PC-3 (cell line): Measurements from ENCODE around the gene DAPL1. TPM values are rescaled to one million over a fixed set of nuclear protein-coding genes. Genes with fewer than 3 reads are reported as not detected.

Source experiments
- ATAC-seq: fragments of 200-7000 bp; cut with Tn5 transposase; 2 replicates; pipeline ENCODE4 v1.9.1; 2020; ENCODE audit warnings: mild to moderate bottlenecking, moderate library complexity
- BruUV-seq: library from RNA; stranded (reverse); fragments of 400-500 nt; replicated peaks from 2 replicates; lab custom pipeline; 2021; lab: Mats Ljungman, UMichigan
- CTCF ChIA-PET: fragments of 300-600 bp; sonication (Branson Sonifier 250); formaldehyde crosslinking; loops from one replicate; lab custom pipeline; 2022; ENCODE audit warnings: antibody characterized with exemption; lab: Charles Lee
- POLR2A ChIA-PET: fragments of 300-600 bp; sonication (Branson Sonifier 250); formaldehyde crosslinking; loops from one replicate; lab custom pipeline; 2022; ENCODE audit warnings: antibody characterized with exemption; ENCODE audit not compliant: unreplicated experiment; lab: Charles Lee
- DNase-seq: peaks from one replicate; pipeline ENCODE4 v3.0.0-alpha.2; 2015
- H2AFZ ChIP-seq: fragments of 300-600 bp; sonication (generic); 2 replicates; pipeline ENCODE4 v1.6.0; 2016; ENCODE audit warnings: antibody characterized with exemption, low read length
- H3F3A ChIP-seq: fragments of 300-600 bp; sonication (generic); one replicate; pipeline ENCODE4 v1.6.0; 2017; ENCODE audit warnings: antibody characterized with exemption, low read length, control low read depth, mild to moderate bottlenecking; ENCODE audit not compliant: unreplicated experiment
- H3K27ac ChIP-seq: fragments of 300-600 bp; sonication (generic); 2 replicates; pipeline ENCODE4 v1.5.1; 2016; ENCODE audit warnings: mild to moderate bottlenecking, low read length
- H3K27me3 ChIP-seq: fragments of 300-600 bp; sonication (generic); 2 replicates; pipeline ENCODE4 v1.6.1; 2016; ENCODE audit warnings: low read length, mixed read lengths
- H3K36me3 ChIP-seq: fragments of 300-600 bp; sonication (generic); 2 replicates; pipeline ENCODE4 v1.6.1; 2016; ENCODE audit warnings: low read depth, mixed run types, low read length, mixed read lengths
- H3K4me1 ChIP-seq: fragments of 300-600 bp; sonication (generic); 2 replicates; pipeline ENCODE4 v1.5.1; 2016; ENCODE audit warnings: low read length; ENCODE audit not compliant: insufficient read depth
- H3K4me2 ChIP-seq: fragments of 300-600 bp; sonication (generic); 2 replicates; pipeline ENCODE4 v1.6.0; 2016; ENCODE audit warnings: low read length
- H3K4me3 ChIP-seq: fragments of 300-600 bp; sonication (generic); 2 replicates; pipeline ENCODE4 v1.5.1; 2016; ENCODE audit warnings: mild to moderate bottlenecking, low read length, mixed read lengths
- H3K79me2 ChIP-seq: fragments of 300-600 bp; sonication (generic); 2 replicates; pipeline ENCODE4 v1.6.1; 2017; ENCODE audit warnings: low read length, mixed read lengths
- H3K9ac ChIP-seq: fragments of 300-600 bp; sonication (generic); 2 replicates; pipeline ENCODE4 v1.6.0; 2016; ENCODE audit warnings: mild to moderate bottlenecking, low read length
- H3K9me2 ChIP-seq: fragments of 300-600 bp; sonication (generic); replicated peaks from 2 replicates; pipeline ENCODE4 v1.6.1; 2016; ENCODE audit warnings: mixed run types, low read length, mixed read lengths
- H3K9me3 ChIP-seq: fragments of 300-600 bp; sonication (generic); 2 replicates; pipeline ENCODE4 v1.6.1; 2016; ENCODE audit warnings: low read length, mixed read lengths
- H4K20me1 ChIP-seq: fragments of 300-600 bp; sonication (generic); 2 replicates; pipeline ENCODE4 v1.6.1; 2016; ENCODE audit warnings: low read length, mixed read lengths
- EZH2 ChIP-seq: fragments of 300-600 bp; sonication (generic); IDR thresholded peaks from one replicate; pipeline ENCODE4 v1.6.1; 2017; ENCODE audit warnings: antibody characterized with exemption, mild to moderate bottlenecking, low read length; ENCODE audit not compliant: unreplicated experiment
- EZH2phosphoT487 ChIP-seq: fragments of 300-600 bp; sonication (generic); IDR thresholded peaks from 2 replicates; pipeline ENCODE4 v1.6.1; 2018; ENCODE audit warnings: mild to moderate bottlenecking, antibody characterized with exemption, low read length, borderline replicate concordance
- intact Hi-C: fragments of 100-400 bp; cut with micrococcal nuclease; formaldehyde crosslinking; loops from 2 replicates; pipeline ENCODE4 v1.9.0; 2023
- total RNA-seq: library from RNA; depleted of rRNA; stranded (reverse); fragments of >200 nt; gene quantifications from 2 replicates; pipeline ENCODE4 v1.2.3, GENCODE V29; 2014
- TF ChIP-seq, protein P1 (sequence below): fragments of 300-600 bp; sonication (generic); conservative IDR thresholded peaks from 2 replicates; pipeline ENCODE4 v1.5.1; 2017; ENCODE audit warnings: antibody characterized with exemption, low read depth, mild to moderate bottlenecking, low read length

Gene DAPL1
- total RNA-seq, 1 experiment from 2014 or later = not detected

DNA sequence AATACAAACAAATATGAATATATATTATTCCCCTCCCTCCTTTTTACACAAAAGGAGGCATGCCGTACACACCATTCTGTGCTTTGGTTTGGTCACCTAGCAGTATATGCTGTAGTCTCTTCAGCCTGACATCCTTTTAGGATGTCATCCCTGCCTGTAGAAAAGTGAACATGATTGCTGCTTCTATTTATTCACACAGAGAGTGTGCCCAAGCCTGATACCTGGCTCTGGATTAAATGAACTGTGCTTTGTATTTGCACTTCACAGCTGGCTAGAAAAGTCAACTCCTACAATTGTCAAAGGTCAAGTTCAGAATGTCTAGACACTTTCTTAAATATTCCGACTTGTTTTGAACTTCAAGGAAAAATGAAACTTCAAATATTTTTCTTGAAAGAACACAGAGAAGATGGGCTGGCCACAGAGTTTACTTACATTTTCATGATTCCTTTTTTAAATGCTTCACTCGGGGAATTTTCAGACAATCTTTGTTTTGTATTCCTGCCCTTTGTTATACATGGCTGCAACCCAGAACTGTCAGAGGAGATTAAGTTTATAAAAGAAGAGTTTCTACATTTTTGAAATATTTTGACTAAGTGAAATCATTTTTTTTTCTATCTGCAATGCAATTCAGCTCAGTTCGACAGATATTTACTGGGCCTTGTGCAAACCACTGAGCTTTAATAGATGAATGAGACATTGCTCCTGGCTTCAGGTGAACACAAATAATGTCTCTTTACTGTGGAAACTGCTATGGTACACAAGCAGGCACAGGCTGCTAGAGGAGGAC is 33.5 kb downstream of the DAPL1 start:
- no peaks in the 10 kb centered on the region for H3K9me3 ChIP-seq
- H3K4me1 ChIP-seq = no peaks in the 10 kb centered on the region
- H3K27ac ChIP-seq = no peak overlapping the region
- no peaks in the 10 kb centered on the region for H3K36me3 ChIP-seq
- no peaks in the 10 kb centered on the region for H3K79me2 ChIP-seq
- H4K20me1 ChIP-seq = no peaks in the 10 kb centered on the region
- BruUV-seq = no TSS peak
- no peak for DNase-seq
- H3K9ac ChIP-seq = no peak overlapping the region
- CTCF ChIA-PET = no interaction called here
- intact Hi-C loops = no loop called here
- POLR2A ChIA-PET = no interaction called here
- no peaks in the 10 kb centered on the region for H3K9me2 ChIP-seq
- H3F3A ChIP-seq = no peaks in the 10 kb centered on the region
- no peak overlapping the region for H3K4me3 ChIP-seq
- H3K4me2 ChIP-seq = no peak overlapping the region
- H3K27me3 ChIP-seq = no peaks in the 10 kb centered on the region
- TF ChIP-seq, protein P1, sequence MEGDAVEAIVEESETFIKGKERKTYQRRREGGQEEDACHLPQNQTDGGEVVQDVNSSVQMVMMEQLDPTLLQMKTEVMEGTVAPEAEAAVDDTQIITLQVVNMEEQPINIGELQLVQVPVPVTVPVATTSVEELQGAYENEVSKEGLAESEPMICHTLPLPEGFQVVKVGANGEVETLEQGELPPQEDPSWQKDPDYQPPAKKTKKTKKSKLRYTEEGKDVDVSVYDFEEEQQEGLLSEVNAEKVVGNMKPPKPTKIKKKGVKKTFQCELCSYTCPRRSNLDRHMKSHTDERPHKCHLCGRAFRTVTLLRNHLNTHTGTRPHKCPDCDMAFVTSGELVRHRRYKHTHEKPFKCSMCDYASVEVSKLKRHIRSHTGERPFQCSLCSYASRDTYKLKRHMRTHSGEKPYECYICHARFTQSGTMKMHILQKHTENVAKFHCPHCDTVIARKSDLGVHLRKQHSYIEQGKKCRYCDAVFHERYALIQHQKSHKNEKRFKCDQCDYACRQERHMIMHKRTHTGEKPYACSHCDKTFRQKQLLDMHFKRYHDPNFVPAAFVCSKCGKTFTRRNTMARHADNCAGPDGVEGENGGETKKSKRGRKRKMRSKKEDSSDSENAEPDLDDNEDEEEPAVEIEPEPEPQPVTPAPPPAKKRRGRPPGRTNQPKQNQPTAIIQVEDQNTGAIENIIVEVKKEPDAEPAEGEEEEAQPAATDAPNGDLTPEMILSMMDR = no peak
- TF ChIP-seq EZH2 (no peak), EZH2phosphoT487 (no peak)
- H2AFZ ChIP-seq = no peak overlapping the region
- no peak; the same call in 1 of the 2 replicates for ATAC-seq

DNA sequence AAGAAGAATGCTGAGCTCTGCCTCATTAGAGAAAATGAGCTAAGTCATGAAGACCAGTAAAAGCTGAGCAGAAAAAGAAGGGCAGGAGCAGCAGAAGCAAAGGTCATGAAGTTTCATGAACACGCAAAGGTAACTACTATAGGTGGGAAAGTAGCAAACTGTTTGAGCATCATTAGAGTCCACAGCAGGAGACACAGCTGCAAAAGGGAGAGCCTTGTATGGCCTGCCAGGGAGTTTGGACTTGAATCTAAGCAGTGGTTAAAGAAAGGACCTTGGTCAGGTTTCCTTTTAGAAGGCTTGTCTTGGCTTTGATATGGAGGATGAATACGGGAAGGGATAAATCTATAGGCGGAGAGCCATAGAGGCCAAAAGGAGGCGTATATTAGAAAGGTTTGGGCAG is 34.0 kb downstream of the DAPL1 start:
- ATAC-seq (no peak), DNase-seq (no peak)
- Histone ChIP-seq H3K79me2 (no peaks in the 10 kb centered on the region), H3K9me2 (no peaks in the 10 kb centered on the region), H3F3A (no peaks in the 10 kb centered on the region), H3K27me3 (no peaks in the 10 kb centered on the region), H3K9ac (no peak overlapping the region), H3K27ac (no peak overlapping the region), H3K9me3 (no peaks in the 10 kb centered on the region), H3K4me2 (no peak overlapping the region), H3K4me1 (no peaks in the 10 kb centered on the region), H2AFZ (no peak overlapping the region), H4K20me1 (no peaks in the 10 kb centered on the region), H3K4me3 (no peak overlapping the region), H3K36me3 (no peaks in the 10 kb centered on the region)
- ChIA-PET CTCF (no interaction called here), POLR2A (no interaction called here)
- TF ChIP-seq EZH2phosphoT487 (no peak), EZH2 (no peak)
- TF ChIP-seq, protein P1 = no peak
- BruUV-seq = no TSS peak
- intact Hi-C loops = no loop called here

DNA sequence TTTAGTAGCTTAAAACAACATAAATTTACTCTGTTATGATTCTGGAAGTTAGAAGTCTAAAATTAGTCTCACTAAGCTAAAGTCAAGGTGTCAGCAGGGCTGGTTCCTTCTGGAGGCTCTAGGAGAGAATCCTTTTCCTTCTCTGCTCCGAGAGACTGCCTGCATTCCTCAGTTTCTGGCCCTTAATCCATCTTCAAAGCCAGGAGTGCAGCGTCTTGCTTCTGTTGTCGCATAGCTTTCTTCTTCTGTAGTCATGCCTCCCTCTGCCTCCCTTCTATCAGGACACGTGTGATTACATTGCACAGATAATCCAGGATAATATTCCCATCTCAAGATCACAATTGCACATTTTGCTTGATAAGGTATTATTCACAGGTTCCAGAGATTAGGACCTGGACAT is 35.1 kb downstream of the DAPL1 start:
- H3K36me3 ChIP-seq = no peaks in the 10 kb centered on the region
- H3K27ac ChIP-seq = no peak overlapping the region
- no peak overlapping the region for H3K4me3 ChIP-seq
- intact Hi-C loops = no loop called here
- no peak overlapping the region for H3K9ac ChIP-seq
- H4K20me1 ChIP-seq = no peaks in the 10 kb centered on the region
- TF ChIP-seq EZH2phosphoT487 = no peak
- TF ChIP-seq, protein P1 = no peak
- no peak for TF ChIP-seq EZH2
- H3K9me2 ChIP-seq = no peaks in the 10 kb centered on the region
- no peaks in the 10 kb centered on the region for H3K9me3 ChIP-seq
- ATAC-seq = no peak
- no TSS peak for BruUV-seq
- H3K4me1 ChIP-seq = no peaks in the 10 kb centered on the region
- ChIA-PET CTCF (no interaction called here), POLR2A (no interaction called here)
- H3F3A ChIP-seq = no peaks in the 10 kb centered on the region
- no peaks in the 10 kb centered on the region for H3K79me2 ChIP-seq
- no peak overlapping the region for H3K4me2 ChIP-seq
- H2AFZ ChIP-seq = no peak overlapping the region
- no peaks in the 10 kb centered on the region for H3K27me3 ChIP-seq
- DNase-seq = no peak
